HCT116 (cell line): ENCODE measurements around the gene CEBPB. TPM values are rescaled to one million over a fixed set of nuclear protein-coding genes. Genes with fewer than 3 reads are reported as not detected.
A peak's percentile ranks its signal among the peaks of the same experiment; 100 is the strongest.
"Not testable (repeated sequence)": the region's sequence is repeated elsewhere in the genome, so short reads cannot be mapped to it uniquely, and the experiment has no call there.

Source experiments
- ATAC-seq: fragments of 200-7000 bp; cut with Tn5 transposase; 2 replicates; pipeline ENCODE4 v1.9.1; 2020; ENCODE audit warnings: mild to moderate bottlenecking, moderate library complexity
- BruUV-seq: library from RNA; stranded (reverse); fragments of 400-500 nt; replicated peaks from 2 replicates; lab custom pipeline; 2021; lab: Mats Ljungman, UMichigan
- CTCF ChIA-PET: fragments of 300-600 bp; sonication (Branson Sonifier 250); formaldehyde crosslinking; loops from one replicate; lab custom pipeline; 2021; ENCODE audit warnings: antibody characterized with exemption; lab: Charles Lee
- POLR2A ChIA-PET: fragments of 300-600, 350-600 bp; sonication (Branson Sonifier 250); formaldehyde crosslinking; loops from one replicate; lab custom pipeline; 2021; ENCODE audit warnings: antibody characterized with exemption; lab: Charles Lee
- RAD21 ChIA-PET, 2 experiments: fragments of 300-600 bp; sonication (Branson Sonifier 250); formaldehyde crosslinking; loops; one replicate each; lab custom pipeline; 2023; ENCODE audit warnings: low total read pairs in 2 of 2; ENCODE audit not compliant: uncharacterized antibody in 2 of 2, unreplicated experiment in 2 of 2, low non-redundant PET in 1 of 2; lab: Charles Lee
- DNase-seq: peaks from one replicate; pipeline ENCODE4 v3.0.0-alpha.2; 2010; ENCODE audit warnings: low read depth, low spot score
- H2AFZ ChIP-seq: fragments of 200-600 bp; shearing (Covaris generic), sonication (generic); 2 replicates; pipeline ENCODE4 v1.6.1; 2017; ENCODE audit warnings: low read depth, mixed run types, mixed read lengths, antibody characterized with exemption, low read length; ENCODE audit not compliant: poor library complexity, severe bottlenecking
- H3K27ac ChIP-seq: 2 replicates; pipeline ENCODE4 v1.5.1; 2012; ENCODE audit warnings: low read depth, low read length
- H3K27me3 ChIP-seq: fragments of 200-600 bp; sonication (generic); 2 replicates; pipeline ENCODE4 v1.6.1; 2016; ENCODE audit warnings: mixed run types, low read length, mixed read lengths; ENCODE audit not compliant: insufficient read depth
- H3K36me3 ChIP-seq, 2 experiments: fragments of 200-500 bp in 1 of 2; fragments of 200-600 bp in 1 of 2; sonication (Bioruptor generic) in 1 of 2; sonication (generic) in 1 of 2; 2 replicates each; pipeline versions ENCODE4 v1.5.1 to v1.6.1; 2014 to 2016; ENCODE audit warnings: low read length in 2 of 2, inconsistent platforms in 1 of 2, mixed read lengths in 1 of 2, mixed run types in 1 of 2; ENCODE audit not compliant: insufficient read depth in 2 of 2, control insufficient read depth in 1 of 2
- H3K4me1 ChIP-seq, 2 experiments: fragments of 200-600 bp in 1 of 2; sonication (generic) in 1 of 2; 2 replicates each; pipeline versions ENCODE4 v1.5.1 to v1.6.1; 2012 to 2017; ENCODE audit warnings: low read length in 2 of 2, inconsistent platforms in 1 of 2, mild to moderate bottlenecking in 1 of 2, mixed read lengths in 1 of 2, mixed run types in 1 of 2, moderate library complexity in 1 of 2; ENCODE audit not compliant: insufficient read depth in 2 of 2, control insufficient read depth in 1 of 2
- H3K4me2 ChIP-seq: fragments of 200-600 bp; sonication (generic); 2 replicates; pipeline ENCODE4 v1.6.1; 2017; ENCODE audit warnings: mixed run types, low read length, mixed read lengths
- H3K4me3 ChIP-seq, 2 experiments: fragments of 200-600 bp in 1 of 2; sonication (generic) in 1 of 2; replicated peaks in 1 of 2; 2 replicates each; pipeline ENCODE4 v1.5.1; 2011 to 2016; ENCODE audit warnings: low read length in 2 of 2, control low read depth in 1 of 2, low read depth in 1 of 2, mild to moderate bottlenecking in 1 of 2, mixed read lengths in 1 of 2, mixed run types in 1 of 2
- H3K79me2 ChIP-seq: fragments of 200-600 bp; sonication (generic); 2 replicates; pipeline ENCODE4 v1.6.1; 2017; ENCODE audit warnings: mild to moderate bottlenecking, mixed run types, low read length, moderate library complexity, mixed read lengths; ENCODE audit not compliant: insufficient read depth
- H3K9ac ChIP-seq: fragments of 200-600 bp; sonication (generic); 2 replicates; pipeline ENCODE4 v1.6.1; 2016; ENCODE audit warnings: low read length, mixed read lengths
- H3K9me2 ChIP-seq: fragments of 200-600 bp; sonication (generic), shearing (Covaris generic); 2 replicates; pipeline ENCODE4 v1.6.1; 2017; ENCODE audit warnings: mixed run types, mild to moderate bottlenecking, moderate library complexity; ENCODE audit not compliant: insufficient read depth
- H3K9me3 ChIP-seq, 2 experiments: fragments of 200-500 bp in 1 of 2; fragments of 200-600 bp in 1 of 2; sonication (Bioruptor generic) in 1 of 2; sonication (generic) in 1 of 2; 2 replicates each; pipeline ENCODE4 v1.6.1; 2014 to 2017; ENCODE audit warnings: low read length in 2 of 2, mixed read lengths in 2 of 2, inconsistent platforms in 1 of 2, low read depth in 1 of 2, mild to moderate bottlenecking in 1 of 2, mixed run types in 1 of 2, moderate library complexity in 1 of 2; ENCODE audit not compliant: control insufficient read depth in 1 of 2, insufficient read depth in 1 of 2
- H4K20me1 ChIP-seq: fragments of 200-600 bp; sonication (generic), shearing (Covaris generic); 2 replicates; pipeline ENCODE4 v1.6.1; 2017; ENCODE audit warnings: mixed run types, mild to moderate bottlenecking, moderate library complexity; ENCODE audit not compliant: insufficient read depth
- CBX3 ChIP-seq: IDR thresholded peaks from 2 replicates; pipeline ENCODE4 v1.6.1; 2012; ENCODE audit warnings: low read depth
- EZH2 ChIP-seq: fragments of 200-600 bp; sonication (generic); IDR thresholded peaks from 2 replicates; pipeline ENCODE4 v1.6.1; 2017; ENCODE audit warnings: antibody characterized with exemption, mixed run types
- POLR2AphosphoS5 ChIP-seq: IDR thresholded peaks from 2 replicates; pipeline ENCODE4 v1.6.1; 2011; ENCODE audit warnings: mild to moderate bottlenecking, low read depth, low read length, moderate library complexity
- ZFX ChIP-seq: fragments of 450-650 bp; IDR thresholded peaks from 2 replicates; pipeline ENCODE4 v1.6.1; 2017
- intact Hi-C: fragments of 100-400 bp; cut with micrococcal nuclease; formaldehyde crosslinking; loops from 2 replicates; pipeline ENCODE4 v1.10.0; 2022
- total RNA-seq: library from RNA; stranded (reverse); gene quantifications from one replicate; pipeline ENCODE4 v1.2.1, GENCODE V29; 2021; ENCODE audit not compliant: unreplicated experiment
- TF ChIP-seq, protein P1 (sequence below), 3 experiments: fragments of 200-600 bp in 1 of 3; sonication (generic) in 1 of 3; IDR thresholded peaks in 2 of 3; conservative IDR thresholded peaks in 1 of 3; 2 replicates each; pipeline ENCODE4 v1.5.1; 2012 to 2017; ENCODE audit warnings: low read depth in 2 of 3, low read length in 2 of 3, antibody characterized with exemption in 1 of 3, borderline replicate concordance in 1 of 3, control low read depth in 1 of 3, mild to moderate bottlenecking in 1 of 3, mixed read lengths in 1 of 3, mixed run types in 1 of 3, moderate library complexity in 1 of 3; ENCODE audit not compliant: insufficient read depth in 1 of 3

CEBPB gene
- total RNA-seq, 1 experiment from 2014 or later = 113 TPM

GRCh38 chr20:50153500-50154377, 36.9 kb upstream of the CEBPB start, which contains the start of gene PEDS1 (continued):
- TF ChIP-seq, protein P1, sequence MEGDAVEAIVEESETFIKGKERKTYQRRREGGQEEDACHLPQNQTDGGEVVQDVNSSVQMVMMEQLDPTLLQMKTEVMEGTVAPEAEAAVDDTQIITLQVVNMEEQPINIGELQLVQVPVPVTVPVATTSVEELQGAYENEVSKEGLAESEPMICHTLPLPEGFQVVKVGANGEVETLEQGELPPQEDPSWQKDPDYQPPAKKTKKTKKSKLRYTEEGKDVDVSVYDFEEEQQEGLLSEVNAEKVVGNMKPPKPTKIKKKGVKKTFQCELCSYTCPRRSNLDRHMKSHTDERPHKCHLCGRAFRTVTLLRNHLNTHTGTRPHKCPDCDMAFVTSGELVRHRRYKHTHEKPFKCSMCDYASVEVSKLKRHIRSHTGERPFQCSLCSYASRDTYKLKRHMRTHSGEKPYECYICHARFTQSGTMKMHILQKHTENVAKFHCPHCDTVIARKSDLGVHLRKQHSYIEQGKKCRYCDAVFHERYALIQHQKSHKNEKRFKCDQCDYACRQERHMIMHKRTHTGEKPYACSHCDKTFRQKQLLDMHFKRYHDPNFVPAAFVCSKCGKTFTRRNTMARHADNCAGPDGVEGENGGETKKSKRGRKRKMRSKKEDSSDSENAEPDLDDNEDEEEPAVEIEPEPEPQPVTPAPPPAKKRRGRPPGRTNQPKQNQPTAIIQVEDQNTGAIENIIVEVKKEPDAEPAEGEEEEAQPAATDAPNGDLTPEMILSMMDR (IDR thresholded peaks at IDR 0.05 in 2 of 3, conservative IDR thresholded peaks at IDR 0.05 in 1 of 3; ENCODE audit: borderline replicate concordance in 1 of 3, insufficient read depth in 1 of 3, low read depth in 2 of 3, low read length in 2 of 3) = no peak
- TF ChIP-seq POLR2AphosphoS5 (peak; percentile 82), ZFX (peak; percentile 82), CBX3 (peak; percentile 51; the same call in 1 of the 2 replicates), EZH2 (no peak)
- TF ChIP-seq, all 23 proteins: peak for 5

GRCh38 chr20:50161494-50161893, 29.1 kb upstream of the CEBPB start:
- CTCF ChIA-PET = interaction anchor here (0.7 kb wide), 1 partner anchor 183 kb away, joined by 3 read pairs; no protein-coding TSS in a partner anchor
- H2AFZ ChIP-seq, DNase-seq, RAD21 ChIA-PET, ATAC-seq, H4K20me1 ChIP-seq, H3K9me3 ChIP-seq, H3K9ac ChIP-seq, H3K27ac ChIP-seq, BruUV-seq, H3K9me2 ChIP-seq, H3K79me2 ChIP-seq, H3K4me3 ChIP-seq, H3K27me3 ChIP-seq, intact Hi-C loops, H3K36me3 ChIP-seq, H3K4me2 ChIP-seq: not testable (repeated sequence)
- POLR2A ChIA-PET = interaction anchor here (1.2 to 1.6 kb wide), 2 partner anchors 8 to 9 kb away, joined by 3 to 5 read pairs; partner anchors contain the start of gene PEDS1
- peaks cover 32 to 52% of the 10 kb centered on the region in 2 experiments for H3K4me1 ChIP-seq
